IPS-18a (cell line): ENCODE data around the gene SYPL1.

ENCODE experiments used
- H3K27ac ChIP-seq: one replicate; pipeline ENCODE4 v1.5.1; 2013; ENCODE audit warnings: low read length
- H3K27me3 ChIP-seq: one replicate; pipeline ENCODE4 v1.6.1; 2013; ENCODE audit warnings: mild to moderate bottlenecking, low read length; ENCODE audit not compliant: control insufficient read depth, insufficient read depth
- H3K36me3 ChIP-seq: one replicate; pipeline ENCODE4 v1.6.1; 2013; ENCODE audit warnings: low read depth, low read length; ENCODE audit not compliant: control insufficient read depth
- H3K4me1 ChIP-seq: one replicate; pipeline ENCODE4 v1.6.1; 2013; ENCODE audit warnings: low read depth, low read length; ENCODE audit not compliant: control insufficient read depth
- H3K4me3 ChIP-seq: one replicate; pipeline ENCODE4 v1.5.1; 2013; ENCODE audit warnings: low read length
- H3K9ac ChIP-seq: one replicate; pipeline ENCODE4 v1.6.1; 2013; ENCODE audit warnings: mild to moderate bottlenecking, low read length, moderate library complexity
- H3K9me3 ChIP-seq: one replicate; pipeline ENCODE4 v1.6.1; 2013; ENCODE audit warnings: low read depth, low read length; ENCODE audit not compliant: control insufficient read depth

Gene SYPL1

GRCh38 chr7:106104721-106105260 is 7.3 kb downstream of the SYPL1 start:
- H3K4me1 ChIP-seq, result peaks cover 18% of the 10 kb centered on the region
- H3K36me3 ChIP-seq, result no peaks in the 10 kb centered on the region
- H3K9me3 ChIP-seq, result no peaks in the 10 kb centered on the region
- no peaks in the 10 kb centered on the region for H3K27me3 ChIP-seq
- H3K4me3 ChIP-seq, result no peak overlapping the region
- no peak overlapping the region for H3K9ac ChIP-seq
- no peak overlapping the region for H3K27ac ChIP-seq

GRCh38 chr7:106102387-106102966 is 9.6 kb downstream of the SYPL1 start:
- Histone ChIP-seq H3K4me1 (peaks cover 6% of the 10 kb centered on the region), H3K36me3 (peaks cover 3% of the 10 kb centered on the region)

GRCh38 chr7:106101726-106102125 is 10.4 kb downstream of the SYPL1 start:
- Histone ChIP-seq H3K27me3 (no peaks in the 10 kb centered on the region), H3K27ac (no peak overlapping the region), H3K9me3 (no peaks in the 10 kb centered on the region), H3K36me3 (peaks cover 5% of the 10 kb centered on the region), H3K4me1 (peaks cover 6% of the 10 kb centered on the region), H3K9ac (no peak overlapping the region), H3K4me3 (no peak overlapping the region)

More at GRCh38 chr7:106102387-106102966, 9.6 kb downstream of the SYPL1 start:
- Histone ChIP-seq H3K27me3 (no peaks in the 10 kb centered on the region), H3K9me3 (no peaks in the 10 kb centered on the region), H3K4me3 (no peak overlapping the region), H3K27ac (no peak overlapping the region), H3K9ac (no peak overlapping the region)

- Histone ChIP-seq H3K9me3 (no peaks in the 10 kb centered on the region), H3K27ac (no peak overlapping the region), H3K4me1 (peaks cover 6% of the 10 kb centered on the region), H3K9ac (no peak overlapping the region), H3K36me3 (peaks cover 11% of the 10 kb centered on the region), H3K27me3 (no peaks in the 10 kb centered on the region), H3K4me3 (no peak overlapping the region)
Observed at GRCh38 chr7:106100863-106101629, 11.1 kb downstream of the SYPL1 start.

GRCh38 chr7:106099539-106099938 is 12.6 kb downstream of the SYPL1 start:
- peaks cover 12% of the 10 kb centered on the region for H3K36me3 ChIP-seq
- H3K9me3 ChIP-seq, result no peaks in the 10 kb centered on the region
- H3K27ac ChIP-seq, result no peak overlapping the region
- no peak overlapping the region for H3K9ac ChIP-seq
- H3K27me3 ChIP-seq, result no peaks in the 10 kb centered on the region
- H3K4me1 ChIP-seq, result peaks cover 6% of the 10 kb centered on the region
- H3K4me3 ChIP-seq, result no peak overlapping the region

- no peaks in the 10 kb centered on the region for H3K9me3 ChIP-seq
- peaks cover 15% of the 10 kb centered on the region for H3K36me3 ChIP-seq
- H3K9ac ChIP-seq, result no peak overlapping the region
- H3K27me3 ChIP-seq, result no peaks in the 10 kb centered on the region
- H3K27ac ChIP-seq, result no peak overlapping the region
- H3K4me1 ChIP-seq, result peaks cover 6% of the 10 kb centered on the region
- no peak overlapping the region for H3K4me3 ChIP-seq
Observed at GRCh38 chr7:106098889-106099288, 13.2 kb downstream of the SYPL1 start.

- H3K27me3 ChIP-seq, result no peaks in the 10 kb centered on the region
- no peaks in the 10 kb centered on the region for H3K9me3 ChIP-seq
- H3K4me3 ChIP-seq, result no peak overlapping the region
- no peak overlapping the region for H3K27ac ChIP-seq
- peaks cover 38% of the 10 kb centered on the region for H3K36me3 ChIP-seq
- no peak overlapping the region for H3K9ac ChIP-seq
- H3K4me1 ChIP-seq, result peaks cover under 1% of the 10 kb centered on the region
Observed at GRCh38 chr7:106095634-106096033, 16.5 kb downstream of the SYPL1 start.

- Histone ChIP-seq H3K9ac (no peak overlapping the region), H3K27me3 (no peaks in the 10 kb centered on the region), H3K4me3 (no peak overlapping the region), H3K4me1 (no peaks in the 10 kb centered on the region), H3K27ac (no peak overlapping the region), H3K9me3 (no peaks in the 10 kb centered on the region), H3K36me3 (peaks cover 46% of the 10 kb centered on the region)
Observed at GRCh38 chr7:106094780-106095179, 17.3 kb downstream of the SYPL1 start.

- H3K9ac ChIP-seq, result no peak overlapping the region
- no peaks in the 10 kb centered on the region for H3K9me3 ChIP-seq
- H3K4me1 ChIP-seq, result no peaks in the 10 kb centered on the region
- no peaks in the 10 kb centered on the region for H3K27me3 ChIP-seq
- H3K36me3 ChIP-seq, result peaks cover 47% of the 10 kb centered on the region
- H3K4me3 ChIP-seq, result no peak overlapping the region
- no peak overlapping the region for H3K27ac ChIP-seq
Observed at GRCh38 chr7:106092204-106092603, 19.9 kb downstream of the SYPL1 start.

- Histone ChIP-seq H3K4me1 (no peaks in the 10 kb centered on the region), H3K4me3 (no peak overlapping the region), H3K9me3 (no peaks in the 10 kb centered on the region), H3K36me3 (peaks cover 39% of the 10 kb centered on the region), H3K9ac (no peak overlapping the region), H3K27ac (no peak overlapping the region), H3K27me3 (no peaks in the 10 kb centered on the region)
Observed at GRCh38 chr7:106089647-106090046, 22.5 kb downstream of the SYPL1 start.

- Histone ChIP-seq H3K36me3 (peaks cover 34% of the 10 kb centered on the region), H3K9ac (no peak overlapping the region), H3K9me3 (no peaks in the 10 kb centered on the region), H3K4me3 (no peak overlapping the region), H3K27ac (no peak overlapping the region), H3K27me3 (no peaks in the 10 kb centered on the region), H3K4me1 (no peaks in the 10 kb centered on the region)
Observed at GRCh38 chr7:106088014-106088413, 24.1 kb downstream of the SYPL1 start.

- Histone ChIP-seq H3K36me3 (peaks cover 16% of the 10 kb centered on the region), H3K4me1 (no peaks in the 10 kb centered on the region), H3K27ac (no peak overlapping the region), H3K4me3 (no peak overlapping the region), H3K27me3 (no peaks in the 10 kb centered on the region), H3K9ac (no peak overlapping the region), H3K9me3 (no peaks in the 10 kb centered on the region)
Observed at GRCh38 chr7:106086062-106086461, 26.1 kb downstream of the SYPL1 start.
